HepG2 (cell line): ENCODE measurements around the gene ATG2A. TPM values are rescaled to one million over a fixed set of nuclear protein-coding genes. Genes with fewer than 3 reads are reported as not detected.

Experiments
- BHLHE40 ChIP-seq: IDR thresholded peaks from 2 replicates; pipeline ENCODE4 v1.6.1; 2011; ENCODE audit warnings: low read length, improper control_type of control experiment
- CERS6 ChIP-seq: sonication (generic); formaldehyde crosslinking; IDR thresholded peaks from 2 replicates; pipeline ENCODE4 v1.5.0; 2020; ENCODE audit warnings: missing genetic modification reagents
- DRAP1 ChIP-seq: IDR thresholded peaks from 2 replicates; pipeline ENCODE4 v1.6.1; 2016; ENCODE audit warnings: missing genetic modification reagents, missing compliant biosample characterization
- HNRNPK ChIP-seq: fragments of 200-400 bp; formaldehyde crosslinking; IDR thresholded peaks from 2 replicates; pipeline ENCODE4 v1.6.1; 2018; ENCODE audit warnings: low read length, low read depth, moderate library complexity, mild to moderate bottlenecking; ENCODE audit not compliant: poor library complexity, severe bottlenecking
- HNRNPLL ChIP-seq: fragments of 200-400 bp; formaldehyde crosslinking; IDR thresholded peaks from 2 replicates; pipeline ENCODE4 v1.6.1; 2017; ENCODE audit warnings: mild to moderate bottlenecking, low read depth, low read length; ENCODE audit not compliant: poor library complexity, severe bottlenecking
- IKZF1 ChIP-seq: fragments of 450-650 bp; IDR thresholded peaks from 2 replicates; pipeline ENCODE4 v1.7.1; 2016
- KAT2B ChIP-seq: fragments of 150-350 bp; IDR thresholded peaks from 2 replicates; pipeline ENCODE4 v1.6.1; 2014; ENCODE audit warnings: low read depth, low read length, borderline replicate concordance
- KDM5B ChIP-seq: sonication (generic); formaldehyde crosslinking; IDR thresholded peaks from 2 replicates; pipeline ENCODE4 v1.4.0; 2020; ENCODE audit warnings: missing genetic modification reagents, mild to moderate bottlenecking, borderline replicate concordance
- KLF13 ChIP-seq: sonication (generic); formaldehyde crosslinking; IDR thresholded peaks from 2 replicates; pipeline ENCODE4 v1.4.0; 2020; ENCODE audit warnings: mild to moderate bottlenecking, missing genetic modification reagents
- MXD1 ChIP-seq: sonication (generic); formaldehyde crosslinking; IDR thresholded peaks from 2 replicates; pipeline ENCODE4 v1.4.0; 2020; ENCODE audit warnings: mild to moderate bottlenecking, missing genetic modification reagents
- PCBP2 ChIP-seq: fragments of 200-400 bp; formaldehyde crosslinking; optimal IDR thresholded peaks from 2 replicates; pipeline ENCODE3; 2018; ENCODE audit warnings: low read length, low read depth; ENCODE audit not compliant: poor library complexity, severe bottlenecking
- RARG ChIP-seq: sonication (generic); formaldehyde crosslinking; IDR thresholded peaks from 2 replicates; pipeline ENCODE4 v1.4.0; 2020; ENCODE audit warnings: low read depth, mild to moderate bottlenecking, missing genetic modification reagents
- SMAD9 ChIP-seq: sonication (generic); formaldehyde crosslinking; IDR thresholded peaks from 2 replicates; pipeline ENCODE4 v1.5.1; 2020; ENCODE audit warnings: mild to moderate bottlenecking, missing genetic modification reagents
- SNAPC4 ChIP-seq: sonication (generic); formaldehyde crosslinking; IDR thresholded peaks from 2 replicates; pipeline ENCODE4 v1.4.0; 2020; ENCODE audit warnings: mild to moderate bottlenecking, missing genetic modification reagents
- SP1 ChIP-seq, 2 experiments: fragments of 450-650 bp in 1 of 2; sonication (generic) in 1 of 2; formaldehyde crosslinking in 1 of 2; IDR thresholded peaks; 2 replicates each; pipeline versions ENCODE4 v1.4.0 to v1.6.1; 2016 to 2020; ENCODE audit warnings: missing genetic modification reagents in 1 of 2
- TOPORS ChIP-seq: sonication (generic); formaldehyde crosslinking; IDR thresholded peaks from 2 replicates; pipeline ENCODE4 v1.8.0; 2023; ENCODE audit warnings: mild to moderate bottlenecking, missing genetic modification reagents
- U2AF1 ChIP-seq: fragments of 200-400 bp; formaldehyde crosslinking; optimal IDR thresholded peaks from 2 replicates; pipeline ENCODE3; 2017; ENCODE audit warnings: mild to moderate bottlenecking, low read depth, low read length
- ZBTB21 ChIP-seq: sonication (generic); formaldehyde crosslinking; IDR thresholded peaks from 2 replicates; pipeline ENCODE4 v1.4.0; 2020; ENCODE audit warnings: missing genetic modification reagents
- ZNF101 ChIP-seq: sonication (generic); formaldehyde crosslinking; IDR thresholded peaks from 2 replicates; pipeline ENCODE4 v1.4.0; 2020; ENCODE audit warnings: mild to moderate bottlenecking, low read depth, missing genetic modification reagents, borderline replicate concordance
- ZNF263 ChIP-seq: sonication (generic); formaldehyde crosslinking; IDR thresholded peaks from 2 replicates; pipeline ENCODE4 v1.4.0; 2020; ENCODE audit warnings: missing genetic modification reagents
- ZNF326 ChIP-seq: sonication (generic); formaldehyde crosslinking; IDR thresholded peaks from 2 replicates; pipeline ENCODE4 v1.4.0; 2020; ENCODE audit warnings: missing genetic modification reagents, borderline replicate concordance
- ZNF790 ChIP-seq: sonication (generic); formaldehyde crosslinking; IDR thresholded peaks from 2 replicates; pipeline ENCODE4 v1.8.0; 2022; ENCODE audit warnings: missing genetic modification reagents, mild to moderate bottlenecking, borderline replicate concordance
- ZSCAN31 ChIP-seq: sonication (generic); formaldehyde crosslinking; IDR thresholded peaks from 2 replicates; pipeline ENCODE4 v1.5.0; 2020; ENCODE audit warnings: low read depth, mild to moderate bottlenecking, missing genetic modification reagents
- polyA plus RNA-seq, 8 experiments: library from polyadenylated mRNA; depleted of rRNA in 3 of 8; stranded (reverse) in 7 of 8; unstranded in 1 of 8; fragments of >200 nt; fragmentation: Illumina TruSeq in 4 of 8; extraction: Trizol in 4 of 8; gene quantifications; 2 replicates each; pipeline versions ENCODE4 v1.2.1 to v1.2.3, GENCODE V29; 2011 to 2016; ENCODE audit warnings: low read depth in 4 of 8, missing spikeins in 1 of 8, mixed read lengths in 1 of 8; ENCODE audit not compliant: insufficient read depth in 1 of 8
- total RNA-seq, 5 experiments: library from RNA; depleted of rRNA; stranded (reverse); fragments of >200 nt; fragmentation: Illumina TruSeq; extraction: Trizol; gene quantifications; 2 replicates each; pipeline ENCODE4 v1.2.3, GENCODE V29; 2016; ENCODE audit warnings: low read depth in 1 of 5

ATG2A gene
- total and polyA plus RNA-seq, 2 of the 13 experiments (the other 11 are each of a cell fraction or from before 2014, with no cell fraction given): 6.7 to 8.0 TPM

- TF ChIP-seq IKZF1: no peak
- TF ChIP-seq SMAD9 (CRISPR knock-in tag): peak; percentile 30; the same call in 1 of the 2 replicates
- TF ChIP-seq TOPORS: peak; percentile 31; the same call in 1 of the 2 replicates
- no peak for TF ChIP-seq U2AF1
- TF ChIP-seq KLF13 (CRISPR knock-in tag): no peak
- no peak for TF ChIP-seq ZNF101
- TF ChIP-seq BHLHE40: no peak; the same call in 1 of the 2 replicates
- TF ChIP-seq KAT2B: no peak
- peak; percentile 98 for TF ChIP-seq DRAP1 (CRISPR knock-in tag)
- peak; percentile 76 for TF ChIP-seq HNRNPK
- no peak for TF ChIP-seq SNAPC4
- TF ChIP-seq ZNF263 (CRISPR knock-in tag): peak; percentile 56
- peak; percentile 97 for TF ChIP-seq MXD1 (CRISPR knock-in tag)
- TF ChIP-seq ZNF326 (CRISPR knock-in tag): no peak
- TF ChIP-seq ZBTB21 (CRISPR knock-in tag): no peak
- peak; percentile 90; the same call in 1 of the 2 replicates for TF ChIP-seq ZNF790 (CRISPR knock-in tag)
- peak; percentile 70; the same call in 1 of the 2 replicates for TF ChIP-seq SP1 (IDR thresholded peaks at IDR 0.05)
- TF ChIP-seq SP1 (CRISPR knock-in tag; IDR thresholded peaks at IDR 0.05): peak; percentile 66; the same call in 1 of the 2 replicates
- TF ChIP-seq PCBP2: no peak
- peak; percentile 78 for TF ChIP-seq HNRNPLL
- peak; percentile 45 for TF ChIP-seq KDM5B (CRISPR knock-in tag)
- TF ChIP-seq ZSCAN31 (CRISPR knock-in tag): peak; percentile 77
- TF ChIP-seq CERS6: no peak
- TF ChIP-seq RARG: no peak
These were observed 38.3 kb downstream of the ATG2A start, which contains the start of gene EHD1 (continued) for GRCh38 chr11:64878494-64879243.
